GM12891 (cell line): Measurements from ENCODE around the gene USP48.

Experiments used
- DNase-seq: peaks from one replicate; pipeline ENCODE4 v3.0.0; 2011; ENCODE audit warnings: low spot score; ENCODE audit not compliant: insufficient read length
- FAIRE-seq: peaks from 2 replicates; lab custom pipeline; 2011; peaks lifted over from hg19 to GRCh38; lab: Jason Lieb, UNC
- PAX5 ChIP-seq: IDR thresholded peaks from 2 replicates; pipeline ENCODE4 v1.6.1; 2011; ENCODE audit warnings: low read length, moderate library complexity, mild to moderate bottlenecking; ENCODE audit not compliant: insufficient read depth, severe bottlenecking
- POLR2A ChIP-seq: IDR thresholded peaks from 2 replicates; pipeline ENCODE4 v1.6.1; 2011; ENCODE audit warnings: low read depth, low read length, control low read depth
- POLR2AphosphoS5 ChIP-seq: IDR thresholded peaks from 2 replicates; pipeline ENCODE4 v1.6.1; 2011; ENCODE audit warnings: low read depth, low read length, control low read depth
- POU2F2 ChIP-seq: IDR thresholded peaks from 2 replicates; pipeline ENCODE4 v1.6.1; 2011; ENCODE audit warnings: low read depth, mild to moderate bottlenecking, control low read depth, low read length, moderate library complexity
- SPI1 ChIP-seq: IDR thresholded peaks from 2 replicates; pipeline ENCODE4 v1.6.1; 2011; ENCODE audit warnings: low read depth, low read length, control low read depth
- TAF1 ChIP-seq: IDR thresholded peaks from 2 replicates; pipeline ENCODE4 v1.6.1; 2011; ENCODE audit warnings: low read depth, low read length, control low read depth

USP48 gene

GRCh38 chr1:21724570-21724969 is 58.4 kb downstream of the USP48 start:
- DNase-seq (no peak), FAIRE-seq (no peak)
- TF ChIP-seq POLR2AphosphoS5 (no peak), TAF1 (no peak), POLR2A (no peak), PAX5 (no peak), POU2F2 (no peak), SPI1 (no peak)

- TF ChIP-seq POLR2AphosphoS5: no peak
- no peak for FAIRE-seq
- DNase-seq: no peak
Observed at GRCh38 chr1:21724098-21724497, 58.9 kb downstream of the USP48 start.

GRCh38 chr1:21721295-21721985 is 61.5 kb downstream of the USP48 start:
- DNase-seq: no peak
- no peak for FAIRE-seq
- TF ChIP-seq POLR2A: no peak
- TF ChIP-seq SPI1: no peak
- TF ChIP-seq TAF1: no peak
- no peak for TF ChIP-seq POLR2AphosphoS5
- TF ChIP-seq POU2F2: no peak
- TF ChIP-seq PAX5: no peak

- FAIRE-seq (no peak), DNase-seq (no peak)
- TF ChIP-seq POLR2AphosphoS5 (no peak), PAX5 (no peak), SPI1 (no peak), TAF1 (no peak), POU2F2 (no peak), POLR2A (no peak)
Observed at GRCh38 chr1:21716169-21716568, 66.8 kb downstream of the USP48 start.

GRCh38 chr1:21707891-21708290 is 75.1 kb downstream of the USP48 start:
- FAIRE-seq (no peak), DNase-seq (no peak)
- TF ChIP-seq POLR2A: no peak
- TF ChIP-seq SPI1: no peak
- TF ChIP-seq TAF1: no peak
- TF ChIP-seq POU2F2: no peak
- TF ChIP-seq PAX5: no peak
- no peak for TF ChIP-seq POLR2AphosphoS5

GRCh38 chr1:21707086-21707840 is 75.7 kb downstream of the USP48 start:
- TF ChIP-seq TAF1 (no peak), POU2F2 (no peak), POLR2AphosphoS5 (no peak)
- DNase-seq (no peak), FAIRE-seq (no peak)

- FAIRE-seq (peak; percentile 58), DNase-seq (no peak)
- TF ChIP-seq TAF1 (no peak), POLR2AphosphoS5 (no peak), POU2F2 (no peak), POLR2A (no peak)
Observed at GRCh38 chr1:21706151-21706835, 76.7 kb downstream of the USP48 start.

- TF ChIP-seq POLR2A (no peak), TAF1 (no peak), SPI1 (no peak), POU2F2 (no peak), POLR2AphosphoS5 (no peak), PAX5 (no peak)
- FAIRE-seq (no peak), DNase-seq (no peak)
Observed at GRCh38 chr1:21705303-21705980, 77.5 kb downstream of the USP48 start.

GRCh38 chr1:21704145-21704544 is 78.8 kb downstream of the USP48 start:
- FAIRE-seq (no peak), DNase-seq (no peak)

GRCh38 chr1:21703318-21703963 is 79.5 kb downstream of the USP48 start:
- TF ChIP-seq TAF1 (no peak), POLR2A (no peak), POLR2AphosphoS5 (no peak), POU2F2 (no peak), SPI1 (no peak), PAX5 (no peak)
- FAIRE-seq (no peak), DNase-seq (no peak)

More at GRCh38 chr1:21704145-21704544, 78.8 kb downstream of the USP48 start:
- TF ChIP-seq POLR2AphosphoS5 (no peak), TAF1 (no peak), SPI1 (no peak), PAX5 (no peak), POLR2A (no peak), POU2F2 (no peak)
